OCI-LY3 (cell line): ENCODE data around the gene ZNF747.

ENCODE experiments used
- CTCF ChIP-seq: fragments of 200-600, 300-600 bp; sonication (generic); IDR thresholded peaks from 2 replicates; pipeline ENCODE4 v1.5.1; 2014; ENCODE audit warnings: antibody characterized with exemption, low read length, low read depth
- EZH2phosphoT487 ChIP-seq: fragments of 200-600 bp; shearing (Covaris generic); IDR thresholded peaks from 2 replicates; pipeline ENCODE4 v1.6.1; 2018; ENCODE audit warnings: antibody characterized with exemption, mixed run types, low read depth

- TF ChIP-seq CTCF (no peak), EZH2phosphoT487 (no peak)
Measured at GRCh38 chr16:30515275-30515674, 19.4 kb downstream of the ZNF747 start.
